Cardiac fibroblast (primary cell): ENCODE data around the gene ZNF473.

ENCODE experiments used
- DNase-seq, 2 donors: peaks; one replicate each; pipeline versions ENCODE4 v3.0.0 to v3.0.0-alpha.2; 2010; ENCODE audit warnings: low read depth in 2 of 2
- H3K4me3 ChIP-seq, 2 donors: replicated peaks in 1 of 2; 1 replicate in 1 of 2; 2 replicates in 1 of 2; pipeline ENCODE4 v1.5.1; 2011; ENCODE audit warnings: low read depth in 2 of 2, low read length in 2 of 2, mild to moderate bottlenecking in 2 of 2, moderate library complexity in 1 of 2
- TF ChIP-seq, protein P1 (sequence below): IDR thresholded peaks from one replicate; pipeline ENCODE4 v1.5.1; 2011; ENCODE audit warnings: low read depth, mild to moderate bottlenecking, low read length, inconsistent platforms

ZNF473 gene

DNA sequence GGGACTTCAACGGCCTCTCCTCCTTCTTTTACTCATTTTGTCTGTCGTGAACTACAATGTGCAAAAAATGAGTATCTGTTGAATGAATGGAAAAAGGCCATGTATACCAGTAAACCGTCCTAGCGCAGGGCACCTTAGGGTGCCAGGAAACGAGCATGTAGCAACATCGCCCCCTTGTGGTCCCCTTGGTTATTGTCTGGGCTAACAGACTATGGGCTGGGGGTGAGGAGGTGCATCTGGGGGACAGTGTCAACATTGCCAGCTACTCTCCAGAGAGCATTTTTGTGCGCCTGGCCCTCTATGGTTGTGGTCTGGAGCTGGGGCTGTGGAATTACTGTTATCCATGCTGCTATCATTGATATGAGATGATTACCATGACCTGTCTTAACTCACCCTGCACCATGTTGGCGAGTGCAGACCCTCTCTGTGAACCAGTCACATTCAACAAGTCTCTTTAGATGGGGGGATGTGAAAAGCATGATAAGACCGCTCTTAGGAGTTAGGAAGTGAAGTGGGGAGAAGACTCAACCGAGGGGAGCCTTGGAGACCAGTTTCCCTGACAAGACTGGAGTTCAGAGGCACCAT is 42.1 kb upstream of the ZNF473 start:
- TF ChIP-seq, protein P1, sequence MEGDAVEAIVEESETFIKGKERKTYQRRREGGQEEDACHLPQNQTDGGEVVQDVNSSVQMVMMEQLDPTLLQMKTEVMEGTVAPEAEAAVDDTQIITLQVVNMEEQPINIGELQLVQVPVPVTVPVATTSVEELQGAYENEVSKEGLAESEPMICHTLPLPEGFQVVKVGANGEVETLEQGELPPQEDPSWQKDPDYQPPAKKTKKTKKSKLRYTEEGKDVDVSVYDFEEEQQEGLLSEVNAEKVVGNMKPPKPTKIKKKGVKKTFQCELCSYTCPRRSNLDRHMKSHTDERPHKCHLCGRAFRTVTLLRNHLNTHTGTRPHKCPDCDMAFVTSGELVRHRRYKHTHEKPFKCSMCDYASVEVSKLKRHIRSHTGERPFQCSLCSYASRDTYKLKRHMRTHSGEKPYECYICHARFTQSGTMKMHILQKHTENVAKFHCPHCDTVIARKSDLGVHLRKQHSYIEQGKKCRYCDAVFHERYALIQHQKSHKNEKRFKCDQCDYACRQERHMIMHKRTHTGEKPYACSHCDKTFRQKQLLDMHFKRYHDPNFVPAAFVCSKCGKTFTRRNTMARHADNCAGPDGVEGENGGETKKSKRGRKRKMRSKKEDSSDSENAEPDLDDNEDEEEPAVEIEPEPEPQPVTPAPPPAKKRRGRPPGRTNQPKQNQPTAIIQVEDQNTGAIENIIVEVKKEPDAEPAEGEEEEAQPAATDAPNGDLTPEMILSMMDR: peak; percentile 85
- no peak overlapping the region for H3K4me3 ChIP-seq
- peak; percentile 31 to 48 for DNase-seq

DNA sequence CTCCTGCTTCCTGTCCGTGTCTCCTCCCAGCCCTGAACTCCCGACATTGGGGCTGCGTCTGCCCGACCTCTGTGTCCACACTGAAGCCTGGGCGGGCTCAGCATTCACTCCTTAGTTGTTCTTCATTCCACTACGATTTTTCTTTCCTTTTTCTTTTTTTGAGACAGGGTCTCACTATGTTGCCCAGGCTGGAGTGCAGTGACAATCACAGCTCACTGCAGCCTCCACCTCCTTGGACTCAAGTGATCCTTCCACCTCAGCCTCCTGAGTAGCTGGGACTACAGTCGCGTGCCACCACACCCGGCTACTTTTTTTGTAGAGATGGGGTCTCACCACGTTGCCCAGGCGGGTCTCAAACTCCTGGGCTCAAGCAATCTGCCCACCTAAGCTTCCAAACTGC is 41.3 kb upstream of the ZNF473 start:
- no peak overlapping the region for H3K4me3 ChIP-seq
- no peak for DNase-seq
- TF ChIP-seq, protein P1: no peak

DNA sequence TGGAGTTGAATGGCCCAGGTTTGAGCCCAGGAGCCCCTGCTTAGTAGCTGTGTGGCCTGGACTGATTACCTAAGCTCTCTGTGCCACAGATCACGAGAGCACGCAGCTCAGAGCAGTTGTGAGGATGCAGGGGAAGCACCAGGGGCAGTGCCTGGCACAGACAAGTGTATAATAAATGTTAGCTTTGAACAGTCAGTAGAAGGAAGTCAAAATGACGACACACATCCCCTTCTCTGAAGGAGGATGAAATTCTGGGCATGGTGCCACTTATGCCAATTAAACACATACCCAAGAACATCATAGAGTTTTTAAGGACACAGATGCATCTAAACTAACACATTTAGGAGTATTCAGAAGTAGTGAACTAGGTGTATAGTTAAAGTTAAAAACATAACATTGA is 39.9 kb upstream of the ZNF473 start:
- DNase-seq: no peak
- TF ChIP-seq, protein P1: no peak
- H3K4me3 ChIP-seq: no peak overlapping the region

DNA sequence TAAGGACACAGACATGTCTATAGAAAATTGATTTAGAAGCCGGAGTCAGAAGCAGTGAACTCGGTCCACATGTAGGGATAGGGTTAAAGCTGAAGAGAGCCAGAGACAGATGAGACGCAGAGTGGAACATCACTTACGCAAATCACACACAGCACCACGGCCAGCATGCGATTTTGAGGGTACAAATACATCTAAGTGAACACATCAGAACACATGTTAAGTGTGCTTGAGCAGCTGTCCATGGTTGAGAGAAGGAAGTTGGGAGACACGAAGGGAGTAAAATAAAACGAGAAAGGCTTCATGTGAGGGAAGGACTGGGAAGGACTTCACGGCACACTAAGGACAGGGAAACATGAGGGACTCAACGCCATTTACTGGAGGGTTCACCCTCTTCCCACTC is 39.5 kb upstream of the ZNF473 start:
- TF ChIP-seq, protein P1: no peak
- no peak overlapping the region for H3K4me3 ChIP-seq
- no peak for DNase-seq

DNA sequence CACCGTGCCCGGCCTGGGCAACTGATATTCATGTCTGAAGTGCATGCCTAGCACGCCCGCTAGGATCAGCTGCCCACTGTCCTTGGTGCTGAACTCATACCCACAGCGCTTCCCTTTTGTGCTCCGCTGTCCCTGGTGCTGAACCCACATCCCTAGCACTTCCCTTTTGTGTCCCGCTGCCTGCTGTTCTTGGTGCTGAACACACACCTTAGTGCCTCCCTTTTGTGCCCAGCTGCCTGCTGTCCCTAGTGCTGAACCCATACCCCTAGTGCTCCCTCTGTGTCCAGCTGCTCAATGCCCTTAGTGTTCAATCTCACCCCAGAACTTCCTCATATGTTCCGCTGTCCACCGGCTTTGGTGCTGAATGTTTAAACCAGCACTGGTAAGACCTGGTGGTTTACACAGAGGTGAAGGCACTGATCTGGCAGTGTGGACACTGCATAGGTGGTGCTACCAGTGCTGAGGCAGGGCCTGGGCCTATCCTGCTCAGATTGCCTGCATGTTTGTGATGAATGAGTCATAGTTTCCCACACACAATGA is 38.6 kb upstream of the ZNF473 start:
- peak; percentile 93 to 94 for DNase-seq
- no peak overlapping the region for H3K4me3 ChIP-seq
- TF ChIP-seq, protein P1: peak; percentile 14

DNA sequence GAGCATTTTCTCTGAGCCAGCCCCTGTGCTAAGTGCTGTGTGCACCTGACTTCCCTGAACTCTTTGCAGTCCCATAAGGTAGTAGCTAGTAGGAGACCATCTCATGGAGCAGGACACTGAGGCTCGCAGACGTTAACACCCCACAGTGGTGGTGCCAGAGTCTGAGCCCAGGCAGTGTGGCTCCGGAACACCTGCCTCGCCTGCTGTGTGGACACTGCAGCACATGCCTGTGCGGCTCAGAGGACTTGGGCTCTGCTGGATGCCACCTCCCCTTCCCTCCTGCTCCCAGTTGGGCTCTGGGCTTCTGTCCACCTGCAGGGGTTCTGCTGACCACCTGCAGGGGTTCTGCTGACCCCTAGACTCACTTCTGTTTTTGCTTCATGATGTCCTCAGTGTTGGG is 37.8 kb upstream of the ZNF473 start:
- H3K4me3 ChIP-seq: no peak overlapping the region
- TF ChIP-seq, protein P1: no peak
- DNase-seq: no peak

DNA sequence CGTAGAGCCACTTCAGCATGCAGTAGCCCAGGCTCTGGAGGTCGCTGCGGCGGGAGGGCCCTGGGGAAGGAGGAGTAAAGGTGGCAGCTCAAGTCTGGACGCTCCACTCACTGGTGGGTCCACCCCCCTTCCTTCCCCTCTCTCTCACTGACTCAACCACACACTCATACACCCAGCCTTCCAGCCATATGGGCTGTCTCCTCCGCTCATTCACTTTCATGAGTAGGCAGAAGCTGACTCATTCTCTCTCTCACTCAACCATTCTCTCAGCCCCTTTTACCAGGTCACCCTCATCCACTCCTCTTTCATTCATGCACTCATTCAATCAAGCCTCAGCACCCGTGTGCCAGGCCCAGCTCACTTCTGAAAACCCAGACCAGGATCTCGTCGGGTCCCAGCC is 37.4 kb upstream of the ZNF473 start:
- DNase-seq: peak in 1 of 2 donors; percentile 70
- TF ChIP-seq, protein P1: no peak
- H3K4me3 ChIP-seq: no peak overlapping the region
